Measurements from ENCODE around the gene CCDC74B.
"Not testable (repeated sequence)": the region's sequence is repeated elsewhere in the genome, so short reads cannot be mapped to it uniquely, and the experiment has no call there.

CCDC74B gene

DNA sequence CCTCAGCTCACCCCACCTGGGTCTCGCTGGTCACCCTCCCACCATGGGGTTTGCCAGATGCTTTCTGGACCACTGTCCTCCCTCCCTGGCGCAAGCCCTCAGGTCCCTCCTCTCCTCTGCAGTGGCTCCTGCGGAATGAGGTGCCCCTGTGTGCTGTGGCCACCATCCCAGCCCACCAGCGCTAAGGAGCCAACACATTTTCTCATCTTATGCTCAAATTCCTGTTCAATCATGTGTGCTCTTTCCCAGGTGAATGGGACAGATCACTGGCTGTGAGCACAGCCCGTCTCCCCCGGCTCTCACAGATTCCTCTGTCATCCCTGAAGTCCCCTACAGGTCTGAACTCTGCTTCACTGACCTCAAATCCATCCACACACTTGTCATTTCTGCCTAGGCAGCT lies 15.2 kb upstream of the CCDC74B start:
- H3K27ac ChIP-seq (ENCODE audit: low read depth, low read length) = no peak overlapping the region
- no peaks in the 10 kb centered on the region for H3K9me2 ChIP-seq (replicated peaks; ENCODE audit: insufficient read depth, low read length)
- H3K79me2 ChIP-seq (ENCODE audit: insufficient read depth, low read length) = no peaks in the 10 kb centered on the region
- no peak overlapping the region for H3K4me3 ChIP-seq (ENCODE audit: insufficient read depth, low read length, poor library complexity, severe bottlenecking)
- no peak for TF ChIP-seq CTCF (IDR thresholded peaks at IDR 0.05; ENCODE audit: insufficient read depth, low read length, poor library complexity, severe bottlenecking)
- no peak for TF ChIP-seq EZH2phosphoT487 (conservative IDR thresholded peaks at IDR 0.05; ENCODE audit: low read length)
- no peaks in the 10 kb centered on the region for H4K20me1 ChIP-seq (ENCODE audit: low read depth, low read length)
- no peaks in the 10 kb centered on the region for H3K36me3 ChIP-seq (ENCODE audit: low read length)
- H3K27me3 ChIP-seq (ENCODE audit: low read length) = no peaks in the 10 kb centered on the region
- H3K9me3 ChIP-seq (ENCODE audit: insufficient read depth, low read length) = no peaks in the 10 kb centered on the region
- no peak overlapping the region for H3K4me2 ChIP-seq (ENCODE audit: low read depth, low read length, poor library complexity, severe bottlenecking)
- H3F3A ChIP-seq (ENCODE audit: insufficient read depth) = no peaks in the 10 kb centered on the region; the same call in 1 of the 2 replicates
- no peak overlapping the region for H3K9ac ChIP-seq (ENCODE audit: low read length)
- H2AFZ ChIP-seq (ENCODE audit: low read depth, low read length, severe bottlenecking) = no peak overlapping the region

DNA sequence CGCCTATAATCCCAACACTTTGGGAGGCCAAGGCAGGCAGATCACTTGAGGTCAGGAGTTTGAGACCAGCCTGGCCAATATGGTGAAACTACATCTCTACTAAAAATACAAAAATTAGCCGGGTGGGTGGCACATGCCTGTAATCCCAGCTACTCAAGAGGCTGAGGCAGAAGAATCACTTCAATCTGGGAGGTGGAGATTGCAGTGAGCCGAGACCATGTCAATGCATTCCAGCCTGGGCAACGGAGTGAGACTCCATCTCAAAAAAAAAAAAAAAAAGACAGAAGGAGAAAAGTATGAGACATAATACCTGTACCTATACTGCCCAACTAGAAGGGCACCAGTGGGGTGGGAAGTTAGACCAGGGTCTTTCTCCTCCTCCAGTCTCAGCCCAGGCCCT lies 14.5 kb upstream of the CCDC74B start:
- H3K4me2 ChIP-seq (ENCODE audit: low read depth, low read length, poor library complexity, severe bottlenecking); H3K9me2 ChIP-seq (replicated peaks; ENCODE audit: insufficient read depth, low read length); H3K4me3 ChIP-seq (ENCODE audit: insufficient read depth, low read length, poor library complexity, severe bottlenecking); H3K27ac ChIP-seq (ENCODE audit: low read depth, low read length); H2AFZ ChIP-seq (ENCODE audit: low read depth, low read length, severe bottlenecking); H3K36me3 ChIP-seq (ENCODE audit: low read length); H4K20me1 ChIP-seq (ENCODE audit: low read depth, low read length); H3K79me2 ChIP-seq (ENCODE audit: insufficient read depth, low read length); H3K9me3 ChIP-seq (ENCODE audit: insufficient read depth, low read length); H3F3A ChIP-seq (ENCODE audit: insufficient read depth); H3K9ac ChIP-seq (ENCODE audit: low read length); H3K27me3 ChIP-seq (ENCODE audit: low read length): not testable (repeated sequence)

- Histone ChIP-seq H3K27ac (ENCODE audit: low read depth, low read length) (peak overlapping the region; percentile 72), H3K9ac (ENCODE audit: low read length) (no peak overlapping the region), H3F3A (ENCODE audit: insufficient read depth) (no peaks in the 10 kb centered on the region; the same call in 1 of the 2 replicates), H3K36me3 (ENCODE audit: low read length) (no peaks in the 10 kb centered on the region), H3K4me2 (ENCODE audit: low read depth, low read length, poor library complexity, severe bottlenecking) (no peak overlapping the region), H3K9me2 (replicated peaks; ENCODE audit: insufficient read depth, low read length) (no peaks in the 10 kb centered on the region), H3K79me2 (ENCODE audit: insufficient read depth, low read length) (no peaks in the 10 kb centered on the region), H4K20me1 (ENCODE audit: low read depth, low read length) (no peaks in the 10 kb centered on the region), H3K9me3 (ENCODE audit: insufficient read depth, low read length) (no peaks in the 10 kb centered on the region), H3K27me3 (ENCODE audit: low read length) (no peaks in the 10 kb centered on the region), H2AFZ (ENCODE audit: low read depth, low read length, severe bottlenecking) (no peak overlapping the region), H3K4me3 (ENCODE audit: insufficient read depth, low read length, poor library complexity, severe bottlenecking) (no peak overlapping the region)
- TF ChIP-seq CTCF (IDR thresholded peaks at IDR 0.05; ENCODE audit: insufficient read depth, low read length, poor library complexity, severe bottlenecking) = no peak
- no peak for TF ChIP-seq EZH2phosphoT487 (conservative IDR thresholded peaks at IDR 0.05; ENCODE audit: low read length)
Observed at GRCh38 chr2:130158631-130159030, 13.7 kb upstream of the CCDC74B start.

- H3K9me2 ChIP-seq (replicated peaks; ENCODE audit: insufficient read depth, low read length); H3K4me2 ChIP-seq (ENCODE audit: low read depth, low read length, poor library complexity, severe bottlenecking); H3K9me3 ChIP-seq (ENCODE audit: insufficient read depth, low read length); H3F3A ChIP-seq (ENCODE audit: insufficient read depth); H3K27me3 ChIP-seq (ENCODE audit: low read length); H3K9ac ChIP-seq (ENCODE audit: low read length); H3K4me3 ChIP-seq (ENCODE audit: insufficient read depth, low read length, poor library complexity, severe bottlenecking); H4K20me1 ChIP-seq (ENCODE audit: low read depth, low read length); H3K36me3 ChIP-seq (ENCODE audit: low read length); H3K79me2 ChIP-seq (ENCODE audit: insufficient read depth, low read length); H2AFZ ChIP-seq (ENCODE audit: low read depth, low read length, severe bottlenecking): not testable (repeated sequence)
- H3K27ac ChIP-seq (ENCODE audit: low read depth, low read length) = peak overlapping the region; percentile 72
Observed at GRCh38 chr2:130157825-130158514, 13.1 kb upstream of the CCDC74B start.

DNA sequence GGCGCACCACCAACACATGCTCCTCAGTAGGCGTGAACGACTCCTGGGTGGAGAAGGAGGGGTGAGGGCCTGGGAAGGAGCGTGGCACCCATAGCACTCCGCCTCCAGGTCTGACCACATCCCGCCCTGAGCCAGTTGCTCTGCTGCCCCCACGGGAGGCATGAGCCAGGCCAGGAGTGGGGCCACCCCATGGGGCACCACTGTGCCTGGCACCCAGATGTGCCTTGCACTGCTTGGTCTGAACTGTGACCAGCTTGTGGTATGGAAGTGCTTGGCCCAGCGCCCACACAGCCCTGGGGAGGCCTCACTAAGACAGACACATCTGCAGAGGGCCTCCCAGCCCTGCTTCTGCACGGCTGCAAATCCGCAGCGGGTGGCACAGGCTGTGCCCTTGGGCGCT lies 12.4 kb upstream of the CCDC74B start:
- H3K4me3 ChIP-seq (ENCODE audit: insufficient read depth, low read length, poor library complexity, severe bottlenecking); H3F3A ChIP-seq (ENCODE audit: insufficient read depth); H2AFZ ChIP-seq (ENCODE audit: low read depth, low read length, severe bottlenecking); H3K27me3 ChIP-seq (ENCODE audit: low read length); H3K9me3 ChIP-seq (ENCODE audit: insufficient read depth, low read length); H3K79me2 ChIP-seq (ENCODE audit: insufficient read depth, low read length); H4K20me1 ChIP-seq (ENCODE audit: low read depth, low read length); H3K4me2 ChIP-seq (ENCODE audit: low read depth, low read length, poor library complexity, severe bottlenecking); H3K9me2 ChIP-seq (replicated peaks; ENCODE audit: insufficient read depth, low read length); H3K36me3 ChIP-seq (ENCODE audit: low read length); H3K9ac ChIP-seq (ENCODE audit: low read length): not testable (repeated sequence)
- peak overlapping the region; percentile 72 for H3K27ac ChIP-seq (ENCODE audit: low read depth, low read length)
